CD14-positive monocyte (primary cell): Measurements from ENCODE around the gene MTUS2. TPM values are rescaled to one million over a fixed set of nuclear protein-coding genes. Genes with fewer than 3 reads are reported as not detected.
A peak's percentile ranks its signal among the peaks of the same experiment; 100 is the strongest.

Source experiments
- DNase-seq, 3 donors: peaks; one replicate each; pipeline ENCODE4 v3.0.0-alpha.2; 2011 to 2022
- H2AFZ ChIP-seq: 2 replicates; pipeline ENCODE4 v1.6.0; 2012; ENCODE audit warnings: mild to moderate bottlenecking, low read depth, low read length, inconsistent platforms; ENCODE audit not compliant: insufficient read depth, poor library complexity, severe bottlenecking
- H3K27ac ChIP-seq, 2 donors: 1 replicate in 1 of 2; 2 replicates in 1 of 2; pipeline ENCODE4 v1.5.1; 2012 to 2013; ENCODE audit warnings: low read length in 2 of 2, control low read depth in 1 of 2, inconsistent platforms in 1 of 2, low read depth in 1 of 2, mild to moderate bottlenecking in 1 of 2
- H3K27me3 ChIP-seq, 2 donors: one replicate each; pipeline versions ENCODE4 v1.6.0 to v1.6.1; 2011 to 2013; ENCODE audit warnings: low read length in 2 of 2; ENCODE audit not compliant: control insufficient read depth in 2 of 2, insufficient read depth in 2 of 2
- H3K36me3 ChIP-seq, 2 donors: replicated peaks in 1 of 2; 1 replicate in 1 of 2; 2 replicates in 1 of 2; pipeline versions ENCODE4 v1.5.1 to v1.6.1; 2012 to 2013; ENCODE audit warnings: low read length in 2 of 2, control low read depth in 1 of 2, inconsistent platforms in 1 of 2, mild to moderate bottlenecking in 1 of 2; ENCODE audit not compliant: insufficient read depth in 2 of 2, control insufficient read depth in 1 of 2
- H3K4me1 ChIP-seq, 2 donors: 1 replicate in 1 of 2; 2 replicates in 1 of 2; pipeline versions ENCODE4 v1.5.1 to v1.6.1; 2012 to 2013; ENCODE audit warnings: low read length in 2 of 2, control low read depth in 1 of 2, inconsistent platforms in 1 of 2, mild to moderate bottlenecking in 1 of 2, moderate library complexity in 1 of 2; ENCODE audit not compliant: insufficient read depth in 2 of 2, control insufficient read depth in 1 of 2
- H3K4me2 ChIP-seq: replicated peaks from 2 replicates; pipeline ENCODE3; 2012; ENCODE audit warnings: low read length, moderate library complexity, mild to moderate bottlenecking; ENCODE audit not compliant: poor library complexity, severe bottlenecking; ENCODE audit errors: extremely low read depth
- H3K4me3 ChIP-seq, 3 experiments: fragments of 200-600 bp in 1 of 3; sonication (generic) in 1 of 3; replicated peaks in 1 of 3; 1 replicate in 2 of 3; 2 replicates in 1 of 3; pipeline ENCODE4 v1.5.1; 2011 to 2013; ENCODE audit warnings: low read length in 3 of 3, mild to moderate bottlenecking in 3 of 3, control low read depth in 2 of 3, low read depth in 2 of 3, inconsistent platforms in 1 of 3, moderate library complexity in 1 of 3
- H3K79me2 ChIP-seq: 2 replicates; pipeline ENCODE4 v1.6.0; 2012; ENCODE audit warnings: mild to moderate bottlenecking, control low read depth, inconsistent platforms, low read length, moderate library complexity; ENCODE audit not compliant: insufficient read depth
- H3K9ac ChIP-seq: 2 replicates; pipeline ENCODE4 v1.6.0; 2017; ENCODE audit warnings: low read length, mild to moderate bottlenecking; ENCODE audit not compliant: insufficient read depth, poor library complexity, severe bottlenecking
- H3K9me3 ChIP-seq, 2 donors: replicated peaks in 1 of 2; 1 replicate in 1 of 2; 2 replicates in 1 of 2; pipeline versions ENCODE4 v1.5.1 to v1.6.1; 2012 to 2013; ENCODE audit warnings: low read length in 2 of 2, control low read depth in 1 of 2; ENCODE audit not compliant: control insufficient read depth in 1 of 2, insufficient read depth in 1 of 2
- H4K20me1 ChIP-seq: 2 replicates; pipeline ENCODE4 v1.6.0; 2012; ENCODE audit warnings: mild to moderate bottlenecking, low read length, control low read depth, moderate library complexity; ENCODE audit not compliant: insufficient read depth
- H3K27ac Mint-ChIP-seq, 7 donors: one replicate each; pipeline ENCODE4 v1.8.0; 2020; ENCODE audit warnings: mild to moderate bottlenecking in 7 of 7, mixed read lengths in 7 of 7, moderate library complexity in 6 of 7, inconsistent platforms in 2 of 7
- H3K27me3 Mint-ChIP-seq, 3 donors: one replicate each; pipeline ENCODE4 v1.8.0; 2021 to 2022; ENCODE audit warnings: low read depth in 3 of 3, mild to moderate bottlenecking in 3 of 3, mixed read lengths in 3 of 3, moderate library complexity in 3 of 3, inconsistent platforms in 1 of 3
- H3K36me3 Mint-ChIP-seq, 2 donors: one replicate each; pipeline ENCODE4 v1.8.0; 2020; ENCODE audit warnings: mixed read lengths in 2 of 2, inconsistent platforms in 1 of 2, mild to moderate bottlenecking in 1 of 2
- H3K4me1 Mint-ChIP-seq: one replicate; pipeline ENCODE4 v1.8.0; 2020; ENCODE audit warnings: mild to moderate bottlenecking, mixed read lengths
- H3K4me3 Mint-ChIP-seq, 2 donors: one replicate each; pipeline ENCODE4 v1.8.0; 2020; ENCODE audit warnings: mild to moderate bottlenecking in 2 of 2, mixed read lengths in 2 of 2, moderate library complexity in 1 of 2
- H3K9me3 Mint-ChIP-seq, 7 donors: one replicate each; pipeline ENCODE4 v1.8.0; 2020 to 2022; ENCODE audit warnings: mixed read lengths in 7 of 7, mild to moderate bottlenecking in 6 of 7, moderate library complexity in 6 of 7, inconsistent platforms in 2 of 7
- CTCF ChIP-seq: fragments of 200-600 bp; IDR thresholded peaks from one replicate; pipeline ENCODE4 v1.8.0; 2022; ENCODE audit warnings: antibody characterized with exemption, mild to moderate bottlenecking
- WGBS: methylation state at CpG from one replicate; pipeline ENCODE4 v1.1.5; 2013; ENCODE audit warnings: missing lambda C conversion rate; ENCODE audit not compliant: insufficient coverage; 5-methylcytosine and 5-hydroxymethylcytosine counted together
- intact Hi-C, 2 donors: fragments of 100-400 bp; cut with micrococcal nuclease; formaldehyde crosslinking; loops; one replicate each; pipeline versions ENCODE4 v1.15.0 to v1.15.1; 2023
- polyA plus RNA-seq, 3 donors: library from polyadenylated mRNA; depleted of rRNA in 1 of 3; unstranded in 2 of 3; stranded (reverse) in 1 of 3; fragments of 300-500 nt in 2 of 3; fragments of >200 nt in 1 of 3; fragmentation: Illumina TruSeq in 2 of 3; gene quantifications; 1 replicate in 2 of 3; 2 replicates in 1 of 3; pipeline ENCODE4 v1.2.3, GENCODE V29; 2012 to 2021

The MTUS2 gene
- polyA plus RNA-seq, 3 donors: 0.04 TPM; not detected in 2

GRCh38 chr13:29480893-29481525 is 660.9 kb downstream of the MTUS2 start:
- Mint-ChIP-seq H3K27ac (peak overlapping the region in 1 of 7 donors; percentile 53), H3K36me3 (no peaks in the 10 kb centered on the region), H3K4me1 (no peaks in the 10 kb centered on the region), H3K4me3 (no peak overlapping the region), H3K27me3 (peaks cover 1 to 11% (median 5%) of the 10 kb centered on the region in 3 donors), H3K9me3 (no peaks in the 10 kb centered on the region)
- Histone ChIP-seq H3K79me2 (no peaks in the 10 kb centered on the region), H2AFZ (no peak overlapping the region), H3K9me3 (no peaks in the 10 kb centered on the region), H4K20me1 (no peaks in the 10 kb centered on the region), H3K36me3 (no peaks in the 10 kb centered on the region), H3K27ac (no peak overlapping the region), H3K27me3 (no peaks in the 10 kb centered on the region), H3K4me1 (no peaks in the 10 kb centered on the region), H3K9ac (no peak overlapping the region), H3K4me3 (no peak overlapping the region), H3K4me2 (no peak overlapping the region)
- no peak for DNase-seq
- intact Hi-C loops: no loop called here
- WGBS: 0% methylated on average over 2 of the region's 11 CpGs
- TF ChIP-seq CTCF: no peak

GRCh38 chr13:29481603-29482002 is 661.5 kb downstream of the MTUS2 start:
- intact Hi-C loops: no loop called here
- H3K4me3 Mint-ChIP-seq: no peak overlapping the region
- no peak overlapping the region for H3K4me2 ChIP-seq

More at GRCh38 chr13:29481603-29482002, 661.5 kb downstream of the MTUS2 start:
- no peak overlapping the region for H3K27ac ChIP-seq
- WGBS: 100% methylated on average over 2 of the region's 5 CpGs
- no peaks in the 10 kb centered on the region for H3K27me3 ChIP-seq
- no peaks in the 10 kb centered on the region for H3K36me3 ChIP-seq
- no peaks in the 10 kb centered on the region for H3K9me3 ChIP-seq
- Mint-ChIP-seq H3K36me3 (no peaks in the 10 kb centered on the region), H3K4me1 (peaks cover 4% of the 10 kb centered on the region), H3K27ac (peak overlapping the region in 1 of 7 donors; percentile 53), H3K9me3 (no peaks in the 10 kb centered on the region), H3K27me3 (peaks cover 1 to 11% (median 5%) of the 10 kb centered on the region in 3 donors)
- H3K4me3 ChIP-seq: no peak overlapping the region
- H2AFZ ChIP-seq: no peak overlapping the region
- DNase-seq: no peak
- H3K79me2 ChIP-seq: no peaks in the 10 kb centered on the region
- H4K20me1 ChIP-seq: no peaks in the 10 kb centered on the region
- no peak for TF ChIP-seq CTCF
- no peak overlapping the region for H3K9ac ChIP-seq
- H3K4me1 ChIP-seq: peaks cover under 1 to 3% of the 10 kb centered on the region in 2 donors
